GM18951 (cell line): ENCODE data around the gene MYF6.

Source experiments
- POLR2A ChIP-seq: IDR thresholded peaks from 4 replicates; pipeline ENCODE4 v1.6.1; 2011; ENCODE audit warnings: mild to moderate bottlenecking; ENCODE audit not compliant: insufficient read length, insufficient read depth; ENCODE audit errors: extremely low read depth
- in situ Hi-C: fragments of 300-500 bp; cut with MboI; formaldehyde crosslinking; loops from one replicate; pipeline ENCODE4 v1.12.0; 2022; ENCODE audit warnings: low sequenced_read_pairs, mixed read lengths, inconsistent platforms; ENCODE audit not compliant: unreplicated experiment

Gene MYF6

DNA sequence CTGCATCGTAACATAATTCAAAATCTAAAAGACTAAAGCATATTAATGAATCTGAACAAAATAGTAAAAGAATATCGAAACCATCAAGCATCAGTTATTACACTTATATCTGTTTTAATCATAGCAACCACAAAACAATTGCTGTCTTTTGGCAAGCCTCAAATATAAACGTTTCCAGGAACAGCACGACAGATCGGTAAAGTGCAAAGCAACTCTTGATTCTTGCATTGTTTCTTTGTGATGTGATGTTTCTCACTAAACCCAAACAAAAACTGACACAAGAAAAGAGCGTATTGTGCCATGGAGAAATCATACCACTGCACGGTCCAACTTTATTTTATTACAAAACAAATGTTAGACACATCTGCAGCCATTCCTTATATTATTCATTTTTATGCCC is 9.2 kb upstream of the MYF6 start:
- TF ChIP-seq POLR2A, result no peak
- in situ Hi-C loops, result no loop called here

DNA sequence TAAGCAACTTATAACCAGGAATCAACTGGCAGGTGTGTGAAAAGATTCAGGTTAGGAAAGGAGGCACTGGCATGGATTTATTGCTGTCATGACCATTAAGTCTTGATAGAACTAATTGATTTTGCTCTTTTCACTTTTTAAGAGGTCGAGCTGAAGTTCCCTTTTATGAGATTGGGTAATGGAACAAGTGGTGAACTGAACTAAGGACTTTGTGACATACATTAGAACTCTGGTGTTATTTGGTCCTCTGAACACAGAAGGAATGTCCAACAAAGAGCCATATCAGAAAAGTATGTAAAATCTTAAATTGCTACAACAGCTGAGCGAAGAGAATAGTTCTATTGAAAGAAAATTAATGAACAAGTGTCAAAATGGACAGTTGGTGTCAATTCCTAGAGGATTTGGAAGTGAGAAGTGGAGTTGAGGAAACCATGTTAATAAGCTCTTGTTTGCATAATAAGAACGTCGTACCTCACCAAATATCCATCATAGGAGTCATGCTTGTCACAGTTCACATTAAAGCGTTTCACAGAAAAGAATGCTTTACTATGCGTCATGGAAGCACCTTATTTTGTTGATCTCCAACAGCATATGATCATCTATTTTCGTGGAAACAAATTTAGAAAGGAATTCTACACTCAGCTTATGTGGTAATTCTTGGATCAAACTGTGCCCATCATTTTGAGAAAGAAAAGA is 8.4 kb upstream of the MYF6 start:
- in situ Hi-C loops, result no loop called here
- TF ChIP-seq POLR2A, result no peak

GRCh38 chr12:80700327-80700726 is 7.1 kb upstream of the MYF6 start:
- in situ Hi-C loops, result no loop called here
- no peak for TF ChIP-seq POLR2A

- in situ Hi-C loops, result no loop called here
- no peak for TF ChIP-seq POLR2A
These were observed 6.0 kb upstream of the MYF6 start for GRCh38 chr12:80701388-80701787.

DNA sequence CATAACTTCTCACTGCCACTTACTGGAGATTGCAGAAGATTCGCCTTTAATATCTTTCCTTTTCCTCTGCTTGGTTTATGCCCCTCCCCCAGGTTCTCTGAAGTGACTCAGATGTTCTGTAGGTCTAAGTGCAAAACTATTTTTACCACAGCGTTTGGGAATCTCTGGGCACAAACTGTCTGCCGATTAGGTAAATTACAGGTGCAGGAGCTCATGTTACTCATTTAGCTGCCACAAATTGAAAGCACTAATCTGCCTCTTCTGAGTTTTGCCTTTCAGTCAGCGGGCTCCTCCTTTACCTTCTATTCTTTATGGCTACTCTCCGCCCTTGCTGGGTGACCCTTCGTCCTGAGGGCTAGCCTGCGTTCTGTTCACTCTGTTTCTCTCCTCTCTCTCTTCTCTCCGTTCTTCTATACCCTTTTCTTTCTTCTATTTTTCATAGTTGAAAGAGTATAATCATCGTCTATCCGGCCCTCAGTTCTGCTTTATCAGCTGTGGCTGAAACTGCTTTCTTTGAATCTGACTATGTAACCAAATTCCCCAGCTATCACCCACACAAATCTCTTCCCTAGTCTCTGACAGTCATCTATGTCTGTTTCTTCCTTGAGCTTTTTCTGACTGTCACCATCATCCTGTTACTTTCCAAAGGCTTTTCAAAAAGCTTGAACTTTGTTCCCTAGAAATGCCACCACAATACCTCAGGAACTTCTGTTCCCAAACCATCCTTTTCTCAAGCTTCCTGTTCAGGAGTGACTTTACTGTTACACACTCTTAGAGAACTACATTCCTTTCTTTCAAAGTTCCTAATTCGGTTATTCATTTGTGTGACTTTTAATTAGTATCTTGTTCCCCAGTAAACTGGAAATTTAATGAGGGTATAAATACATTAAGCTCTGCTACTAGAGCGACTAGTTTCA is 4.3 kb upstream of the MYF6 start:
- in situ Hi-C loops, result no loop called here
- TF ChIP-seq POLR2A, result no peak

DNA sequence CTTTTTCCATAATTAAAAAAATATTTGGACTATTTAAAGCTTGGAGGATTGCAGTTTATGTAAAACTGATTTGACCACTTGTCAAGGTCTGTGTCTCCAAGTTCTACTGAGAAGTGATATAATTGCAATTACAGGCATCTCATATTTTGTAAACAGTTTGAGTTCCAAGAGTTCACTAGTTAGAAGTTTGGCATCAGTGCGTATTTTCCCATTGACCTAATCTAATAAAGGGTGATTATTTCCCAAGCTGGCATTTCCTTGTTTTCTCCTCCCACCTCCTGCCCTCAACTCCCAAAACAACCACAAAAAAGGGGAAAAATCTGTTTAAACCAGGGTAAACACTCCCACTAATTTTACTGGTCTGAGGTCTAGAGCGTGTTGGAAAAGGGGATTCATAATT is 3.0 kb upstream of the MYF6 start:
- in situ Hi-C loops, result no loop called here
- no peak for TF ChIP-seq POLR2A

- TF ChIP-seq POLR2A, result no peak
- in situ Hi-C loops, result no loop called here
These were observed 410 bp downstream of the MYF6 start for GRCh38 chr12:80707830-80708258.

DNA sequence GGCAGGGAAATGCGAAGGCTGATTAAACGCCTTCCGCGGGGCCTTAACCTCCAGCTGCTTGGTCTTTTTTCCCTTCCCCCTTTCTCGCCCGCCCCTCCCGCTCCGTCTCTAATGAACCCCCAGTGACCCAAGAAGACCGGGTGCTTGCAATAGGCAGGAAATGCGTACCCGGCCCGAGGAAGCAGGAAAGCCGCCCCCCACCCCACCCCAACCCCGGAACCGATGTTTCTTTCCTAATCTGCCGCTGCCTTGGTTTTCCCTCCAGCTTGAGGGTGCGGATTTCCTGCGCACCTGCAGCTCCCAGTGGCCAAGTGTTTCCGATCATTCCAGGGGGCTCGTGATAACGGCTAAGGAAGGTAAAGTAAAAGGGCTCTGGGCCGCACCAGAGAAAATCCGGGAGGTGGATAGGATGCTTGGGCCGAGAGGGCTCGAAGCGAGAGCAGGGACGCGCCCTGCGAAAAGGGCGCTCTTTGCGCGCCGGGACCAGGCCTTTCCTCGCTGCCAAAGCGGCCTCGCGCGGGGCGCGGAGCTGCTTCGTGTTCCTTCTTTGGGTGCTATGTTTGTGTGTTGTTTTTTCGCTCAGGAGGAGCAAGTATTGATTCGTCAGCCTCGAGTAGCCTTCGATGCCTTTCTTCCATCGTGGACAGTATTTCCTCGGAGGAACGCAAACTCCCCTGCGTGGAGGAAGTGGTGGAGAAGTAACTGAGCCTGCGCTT is 983 bp downstream of the MYF6 start:
- no peak for TF ChIP-seq POLR2A
- in situ Hi-C loops, result no loop called here

DNA sequence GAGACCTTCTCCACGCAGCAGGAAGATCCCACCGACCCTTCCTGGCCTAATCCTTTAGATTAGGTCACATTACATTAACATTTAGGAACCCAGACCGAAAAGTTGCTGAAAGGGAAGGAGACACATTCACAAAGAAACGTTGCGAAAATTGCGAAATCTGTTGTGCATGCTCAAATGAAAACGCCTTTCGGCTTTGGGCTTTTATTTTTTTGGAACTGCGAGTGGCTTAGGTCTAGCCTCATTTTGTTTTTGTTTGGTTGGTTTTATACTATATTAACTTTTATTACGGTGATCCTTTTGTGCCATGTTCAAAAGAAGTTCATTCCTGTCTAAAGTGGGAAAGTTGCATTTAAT is 1.5 kb downstream of the MYF6 start:
- TF ChIP-seq POLR2A, result no peak
- in situ Hi-C loops, result no loop called here

DNA sequence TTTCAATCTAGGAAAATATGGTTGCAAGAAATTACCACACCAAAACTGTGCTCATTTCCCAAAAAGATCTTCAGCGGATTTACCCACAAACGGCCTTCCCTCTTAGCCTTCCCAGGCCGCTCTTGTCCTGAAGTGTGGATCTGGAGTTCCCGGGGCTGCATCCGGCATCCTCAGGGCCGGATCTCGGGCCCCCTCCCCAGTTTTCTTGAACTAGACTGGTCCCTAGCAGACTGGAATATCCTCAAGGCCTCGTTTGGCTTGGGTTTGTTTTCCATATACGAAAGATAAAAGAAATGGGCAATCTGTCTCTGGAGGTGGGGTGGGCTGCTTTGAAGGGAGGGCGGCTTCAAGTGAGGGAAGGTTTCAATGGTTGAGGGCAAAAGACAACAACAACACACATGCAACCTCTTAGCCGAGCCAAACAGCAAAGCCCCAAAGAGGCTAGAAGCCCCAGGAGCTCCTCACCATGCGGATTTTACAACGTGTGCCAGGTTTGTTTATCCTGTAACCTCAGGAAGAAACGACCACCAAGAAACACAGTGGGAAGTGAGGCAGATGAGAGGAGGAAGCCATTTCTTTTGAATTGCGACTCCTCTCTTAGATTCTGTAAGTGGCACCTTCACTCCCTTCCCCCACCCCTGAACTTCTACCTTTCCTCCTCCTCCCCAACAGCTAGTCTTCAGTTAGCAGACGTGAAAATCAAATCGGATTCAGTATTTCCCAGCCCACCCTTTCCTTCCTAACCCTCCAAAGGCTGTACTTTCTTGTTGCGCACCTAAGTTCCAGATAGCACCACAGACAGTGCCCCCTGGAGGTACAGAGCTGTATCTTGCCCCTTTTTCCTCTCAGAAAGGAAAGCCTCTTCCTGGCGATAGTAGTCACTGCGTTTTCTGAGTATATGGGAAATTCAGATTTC is 2.6 kb downstream of the MYF6 start:
- in situ Hi-C loops, result no loop called here
- TF ChIP-seq POLR2A, result no peak

- in situ Hi-C loops, result no loop called here
These were observed 3.5 kb downstream of the MYF6 start for GRCh38 chr12:80710727-80711449.

DNA sequence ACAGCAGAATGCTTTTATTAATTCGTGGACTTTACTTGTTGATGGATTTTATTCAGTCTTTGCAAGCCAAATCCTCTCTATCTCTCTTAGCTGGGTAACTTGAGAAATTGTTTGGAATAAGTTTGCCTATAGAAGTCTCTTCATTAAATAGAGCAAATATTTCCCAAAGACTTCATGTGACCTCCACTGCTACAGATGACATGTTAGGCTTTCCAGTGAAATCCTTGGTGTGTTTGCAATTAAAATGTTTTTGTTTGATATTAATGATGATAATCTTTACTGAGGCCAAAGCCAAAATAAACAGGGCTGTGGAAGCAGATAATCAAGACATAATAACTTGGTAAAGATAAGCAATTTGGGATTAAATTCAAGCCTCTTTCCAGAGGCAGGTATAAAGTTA is 4.4 kb downstream of the MYF6 start:
- in situ Hi-C loops, result no loop called here
- TF ChIP-seq POLR2A, result no peak

More at GRCh38 chr12:80710727-80711449, 3.5 kb downstream of the MYF6 start:
- no peak for TF ChIP-seq POLR2A
